MM.1S (cell line): Measurements from ENCODE around the gene SETBP1.

Experiments used
- DNase-seq: peaks from one replicate; pipeline ENCODE4 v3.0.0-alpha.2; 2015
- H2AFZ ChIP-seq: fragments of 300-600 bp; sonication (generic); 2 replicates; pipeline ENCODE4 v1.6.0; 2016; ENCODE audit warnings: antibody characterized with exemption, low read length
- H3F3A ChIP-seq: fragments of 300-600 bp; sonication (generic); 2 replicates; pipeline ENCODE4 v1.6.1; 2016; ENCODE audit warnings: mild to moderate bottlenecking, antibody characterized with exemption, low read length, moderate library complexity, mixed read lengths; ENCODE audit not compliant: insufficient read depth
- H3K27ac ChIP-seq: fragments of 300-600 bp; sonication (generic); 2 replicates; pipeline ENCODE4 v1.5.1; 2016; ENCODE audit warnings: mild to moderate bottlenecking, low read length
- H3K27me3 ChIP-seq: fragments of 300-600 bp; sonication (generic); replicated peaks from 2 replicates; pipeline ENCODE4 v1.6.0; 2016; ENCODE audit warnings: low read length; ENCODE audit not compliant: insufficient read depth
- H3K36me3 ChIP-seq: fragments of 300-600 bp; sonication (generic); replicated peaks from 2 replicates; pipeline ENCODE4 v1.6.1; 2016; ENCODE audit warnings: mild to moderate bottlenecking, low read length, mixed read lengths; ENCODE audit not compliant: insufficient read depth
- H3K4me1 ChIP-seq: fragments of 300-600 bp; sonication (generic); 2 replicates; pipeline ENCODE4 v1.6.1; 2016; ENCODE audit warnings: low read length, mixed read lengths
- H3K4me2 ChIP-seq: fragments of 300-600 bp; sonication (generic); 2 replicates; pipeline ENCODE4 v1.6.0; 2016; ENCODE audit warnings: low read depth, low read length
- H3K4me3 ChIP-seq: fragments of 300-600 bp; sonication (generic); 2 replicates; pipeline ENCODE4 v1.5.1; 2016; ENCODE audit warnings: low read length, mixed read lengths
- H3K79me2 ChIP-seq: fragments of 300-600 bp; sonication (generic); 2 replicates; pipeline ENCODE4 v1.6.1; 2016; ENCODE audit warnings: mixed run types, low read length, mixed read lengths
- H3K9ac ChIP-seq: fragments of 300-600 bp; sonication (generic); 2 replicates; pipeline ENCODE4 v1.6.1; 2016; ENCODE audit warnings: low read length, mixed read lengths
- H3K9me2 ChIP-seq: fragments of 300-600 bp; sonication (generic); replicated peaks from 2 replicates; pipeline ENCODE4 v1.6.1; 2016; ENCODE audit warnings: mild to moderate bottlenecking, low read length, mixed read lengths; ENCODE audit not compliant: insufficient read depth
- H3K9me3 ChIP-seq: fragments of 300-600 bp; sonication (generic); replicated peaks from 2 replicates; pipeline ENCODE4 v1.6.1; 2016; ENCODE audit warnings: mild to moderate bottlenecking, low read length, mixed read lengths; ENCODE audit not compliant: insufficient read depth
- H4K20me1 ChIP-seq: fragments of 300-600 bp; sonication (generic); 2 replicates; pipeline ENCODE4 v1.6.1; 2016; ENCODE audit warnings: mild to moderate bottlenecking, low read length, moderate library complexity, mixed read lengths; ENCODE audit not compliant: insufficient read depth
- EZH2 ChIP-seq: fragments of 300-600 bp; sonication (generic); optimal IDR thresholded peaks from 2 replicates; pipeline ENCODE3; 2017; ENCODE audit warnings: low read depth, mild to moderate bottlenecking, antibody characterized with exemption, low read length, mixed read lengths
- EZH2phosphoT487 ChIP-seq: fragments of 300-600 bp; sonication (generic); IDR thresholded peaks from 2 replicates; pipeline ENCODE4 v1.6.1; 2018; ENCODE audit warnings: antibody characterized with exemption, low read length
- TF ChIP-seq, protein P1 (sequence below): fragments of 300-600 bp; sonication (generic); IDR thresholded peaks from 2 replicates; pipeline ENCODE4 v1.5.1; 2016; ENCODE audit warnings: antibody characterized with exemption, low read length, mixed read lengths

Gene SETBP1

DNA sequence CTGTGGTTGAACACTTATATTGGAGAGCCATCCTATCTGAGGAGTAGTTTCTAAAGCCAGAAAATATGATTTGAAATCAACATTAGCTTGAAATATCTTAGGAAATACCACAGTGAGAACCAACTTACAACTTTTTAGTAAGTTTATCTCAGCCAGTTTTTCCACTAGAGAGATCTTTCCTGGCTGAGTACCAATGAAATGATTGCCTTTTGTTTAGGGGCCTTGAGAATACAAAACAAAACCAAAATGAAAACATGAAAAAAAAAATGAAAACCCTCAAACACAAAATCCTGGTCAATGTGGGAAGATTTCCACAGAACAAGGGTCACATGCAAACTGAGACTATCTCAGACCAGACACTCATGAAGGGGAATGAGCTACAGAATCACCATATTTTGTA, 429.0 kb downstream of the SETBP1 start:
- Histone ChIP-seq H3K27ac (no peak overlapping the region), H4K20me1 (no peaks in the 10 kb centered on the region), H3K4me1 (peaks cover 29% of the 10 kb centered on the region), H3K4me2 (no peak overlapping the region), H3F3A (peaks cover 19% of the 10 kb centered on the region), H3K9ac (no peak overlapping the region), H3K9me3 (no peaks in the 10 kb centered on the region), H3K27me3 (no peaks in the 10 kb centered on the region), H2AFZ (no peak overlapping the region), H3K9me2 (no peaks in the 10 kb centered on the region), H3K36me3 (no peaks in the 10 kb centered on the region), H3K4me3 (no peak overlapping the region), H3K79me2 (no peaks in the 10 kb centered on the region)
- TF ChIP-seq EZH2 (no peak), EZH2phosphoT487 (no peak)
- TF ChIP-seq, protein P1, sequence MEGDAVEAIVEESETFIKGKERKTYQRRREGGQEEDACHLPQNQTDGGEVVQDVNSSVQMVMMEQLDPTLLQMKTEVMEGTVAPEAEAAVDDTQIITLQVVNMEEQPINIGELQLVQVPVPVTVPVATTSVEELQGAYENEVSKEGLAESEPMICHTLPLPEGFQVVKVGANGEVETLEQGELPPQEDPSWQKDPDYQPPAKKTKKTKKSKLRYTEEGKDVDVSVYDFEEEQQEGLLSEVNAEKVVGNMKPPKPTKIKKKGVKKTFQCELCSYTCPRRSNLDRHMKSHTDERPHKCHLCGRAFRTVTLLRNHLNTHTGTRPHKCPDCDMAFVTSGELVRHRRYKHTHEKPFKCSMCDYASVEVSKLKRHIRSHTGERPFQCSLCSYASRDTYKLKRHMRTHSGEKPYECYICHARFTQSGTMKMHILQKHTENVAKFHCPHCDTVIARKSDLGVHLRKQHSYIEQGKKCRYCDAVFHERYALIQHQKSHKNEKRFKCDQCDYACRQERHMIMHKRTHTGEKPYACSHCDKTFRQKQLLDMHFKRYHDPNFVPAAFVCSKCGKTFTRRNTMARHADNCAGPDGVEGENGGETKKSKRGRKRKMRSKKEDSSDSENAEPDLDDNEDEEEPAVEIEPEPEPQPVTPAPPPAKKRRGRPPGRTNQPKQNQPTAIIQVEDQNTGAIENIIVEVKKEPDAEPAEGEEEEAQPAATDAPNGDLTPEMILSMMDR: no peak
- DNase-seq: no peak

DNA sequence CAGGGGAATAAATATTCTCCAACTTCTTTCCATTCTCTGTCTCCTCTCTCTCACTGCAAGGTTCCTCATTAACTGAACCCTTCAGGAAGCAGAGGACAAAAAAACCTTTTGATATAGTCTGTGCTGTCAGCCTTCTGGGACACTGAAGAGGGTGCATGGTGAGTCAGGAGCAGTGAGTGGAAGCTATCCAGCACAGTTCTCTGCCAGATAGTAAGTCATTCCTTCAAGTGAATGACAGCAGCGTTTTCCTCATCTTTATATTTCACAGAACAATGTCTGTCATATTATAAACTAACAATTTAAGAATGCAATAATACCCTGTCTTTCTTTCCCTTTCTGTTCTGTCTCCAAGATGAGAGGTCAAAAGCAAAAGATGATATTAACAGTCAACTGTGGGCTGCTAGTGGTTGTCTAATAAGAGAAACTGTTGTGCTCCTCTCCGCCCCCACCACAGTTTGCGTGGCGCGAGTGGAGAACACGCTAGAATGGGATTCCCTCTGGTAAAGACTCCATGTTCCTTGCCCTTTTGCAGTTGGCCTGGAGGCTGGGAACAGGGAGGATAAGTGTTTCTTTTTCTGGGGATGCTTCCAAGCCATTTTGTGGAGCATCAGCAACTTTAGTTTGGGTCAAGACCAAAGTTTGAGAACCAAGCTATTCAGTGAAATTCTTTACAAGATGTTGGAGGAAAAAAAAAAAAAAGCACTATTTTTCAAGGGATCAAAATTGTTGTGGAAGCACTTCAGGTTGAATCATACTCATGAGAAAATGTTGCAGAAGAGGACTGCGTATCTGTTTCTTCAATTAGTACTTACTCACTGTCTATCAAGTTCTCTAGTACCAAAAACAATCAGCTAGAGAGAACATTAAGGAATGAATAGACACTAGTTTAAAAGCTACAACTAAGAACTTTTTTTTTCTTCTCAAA, 430.2 kb downstream of the SETBP1 start:
- Histone ChIP-seq H3K36me3 (no peaks in the 10 kb centered on the region), H3K79me2 (no peaks in the 10 kb centered on the region), H3K27ac (no peak overlapping the region), H3K4me1 (peaks cover 18% of the 10 kb centered on the region), H3K9me2 (no peaks in the 10 kb centered on the region), H3K4me3 (no peak overlapping the region), H3K4me2 (no peak overlapping the region), H3K9me3 (no peaks in the 10 kb centered on the region), H4K20me1 (no peaks in the 10 kb centered on the region), H2AFZ (no peak overlapping the region), H3K27me3 (no peaks in the 10 kb centered on the region), H3F3A (peaks cover 14% of the 10 kb centered on the region), H3K9ac (no peak overlapping the region)
- no peak for DNase-seq
- TF ChIP-seq EZH2phosphoT487: no peak
- TF ChIP-seq, protein P1: no peak
- TF ChIP-seq EZH2: no peak

DNA sequence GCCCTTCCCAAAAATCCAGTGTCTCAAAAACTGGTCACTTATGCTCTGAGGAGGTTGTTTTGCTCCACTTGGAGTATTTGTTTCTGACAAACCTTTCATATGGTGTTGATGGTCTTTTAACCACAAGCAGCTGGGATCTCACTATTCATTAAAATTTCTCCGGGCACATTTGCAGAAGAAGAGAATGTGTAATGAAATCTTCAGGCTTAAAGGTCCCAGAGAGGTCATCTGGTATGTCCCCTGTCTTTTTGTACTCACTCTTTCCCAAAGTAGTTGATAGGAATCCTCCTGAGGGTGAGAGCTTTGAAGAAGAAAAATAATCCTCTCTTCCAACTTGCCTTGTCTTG, 430.8 kb downstream of the SETBP1 start:
- Histone ChIP-seq H3K79me2 (no peaks in the 10 kb centered on the region), H3K4me2 (no peak overlapping the region), H3K9me3 (no peaks in the 10 kb centered on the region), H3F3A (peaks cover 10% of the 10 kb centered on the region), H3K4me1 (peaks cover 16% of the 10 kb centered on the region), H3K9me2 (no peaks in the 10 kb centered on the region), H4K20me1 (no peaks in the 10 kb centered on the region), H3K27ac (no peak overlapping the region), H3K4me3 (no peak overlapping the region), H2AFZ (no peak overlapping the region), H3K9ac (no peak overlapping the region), H3K36me3 (no peaks in the 10 kb centered on the region), H3K27me3 (no peaks in the 10 kb centered on the region)
- DNase-seq: no peak
- TF ChIP-seq, protein P1: no peak
- no peak for TF ChIP-seq EZH2
- TF ChIP-seq EZH2phosphoT487: no peak
